ENCODE results near the gene RASGRF1.

Gene RASGRF1

GRCh38 chr15:79101866-79102581 lies 11.4 kb upstream of the RASGRF1 start:
- DNase-seq, result no peak

GRCh38 chr15:79099692-79100091 lies 9.1 kb upstream of the RASGRF1 start:
- DNase-seq, result no peak

GRCh38 chr15:79094611-79095021 lies 4.0 kb upstream of the RASGRF1 start:
- DNase-seq, result no peak

GRCh38 chr15:79093352-79093935 lies 2.9 kb upstream of the RASGRF1 start:
- DNase-seq, result no peak

GRCh38 chr15:79092382-79092781 lies 1.8 kb upstream of the RASGRF1 start:
- DNase-seq, result no peak

GRCh38 chr15:79091204-79091867 lies 756 bp upstream of the RASGRF1 start:
- DNase-seq, result no peak

- DNase-seq, result no peak
Observed at GRCh38 chr15:79089890-79090486, 592 bp downstream of the RASGRF1 start.

GRCh38 chr15:79089331-79089889 lies 1.2 kb downstream of the RASGRF1 start:
- DNase-seq, result no peak

- DNase-seq, result no peak
Observed at GRCh38 chr15:79088426-79089205, 2.0 kb downstream of the RASGRF1 start.

- DNase-seq, result no peak
Observed at GRCh38 chr15:79086814-79087213, 3.8 kb downstream of the RASGRF1 start.

- no peak for DNase-seq
Observed at GRCh38 chr15:79084308-79084968, 6.1 kb downstream of the RASGRF1 start.

GRCh38 chr15:79083154-79083553 lies 7.4 kb downstream of the RASGRF1 start:
- no peak for DNase-seq

GRCh38 chr15:79082363-79083070 lies 8.1 kb downstream of the RASGRF1 start:
- no peak for DNase-seq

GRCh38 chr15:79078763-79079410 lies 11.7 kb downstream of the RASGRF1 start:
- no peak for DNase-seq

- DNase-seq, result no peak
Observed at GRCh38 chr15:79078003-79078402, 12.6 kb downstream of the RASGRF1 start.

- no peak for DNase-seq
Observed at GRCh38 chr15:79076661-79077060, 13.9 kb downstream of the RASGRF1 start.

GRCh38 chr15:79075256-79075655 lies 15.3 kb downstream of the RASGRF1 start:
- DNase-seq, result no peak

- no peak for DNase-seq
Observed at GRCh38 chr15:79073336-79073735, 17.2 kb downstream of the RASGRF1 start.

- no peak for DNase-seq
Observed at GRCh38 chr15:79071901-79072300, 18.7 kb downstream of the RASGRF1 start.

GRCh38 chr15:79068790-79069189 lies 21.8 kb downstream of the RASGRF1 start:
- no peak for DNase-seq

GRCh38 chr15:79067969-79068368 lies 22.6 kb downstream of the RASGRF1 start:
- DNase-seq, result no peak
